Measurements from ENCODE around the gene DDR2.

The DDR2 gene

GRCh38 chr1:162709870-162710269 is 77.6 kb downstream of the DDR2 start:
- no peak for TF ChIP-seq CTCF (IDR thresholded peaks at IDR 0.05)

GRCh38 chr1:162710345-162710744 is 78.1 kb downstream of the DDR2 start:
- no peak for TF ChIP-seq CTCF (IDR thresholded peaks at IDR 0.05)

- TF ChIP-seq CTCF (IDR thresholded peaks at IDR 0.05) = no peak
These were observed 78.7 kb downstream of the DDR2 start for GRCh38 chr1:162710780-162711465.

- TF ChIP-seq CTCF (IDR thresholded peaks at IDR 0.05) = no peak
These were observed 80.2 kb downstream of the DDR2 start for GRCh38 chr1:162712317-162713029.

GRCh38 chr1:162716123-162716522 is 83.9 kb downstream of the DDR2 start:
- no peak for TF ChIP-seq CTCF (IDR thresholded peaks at IDR 0.05)

- no peak for TF ChIP-seq CTCF (IDR thresholded peaks at IDR 0.05)
These were observed 84.3 kb downstream of the DDR2 start for GRCh38 chr1:162716552-162716951.

GRCh38 chr1:162717548-162718184 is 85.4 kb downstream of the DDR2 start:
- TF ChIP-seq CTCF (IDR thresholded peaks at IDR 0.05) = no peak

Measured in LNCAP (cell line).